GM18858 (cell line): Measurements from ENCODE around the gene SLIT2.
A peak's percentile ranks its signal among the peaks of the same experiment; 100 is the strongest.

Experiments used
- ATAC-seq: cut with Tn5 transposase; IDR thresholded peaks from one replicate; pipeline ENCODE4 v1.9.1; 2021; ENCODE audit not compliant: unreplicated experiment

Gene SLIT2

GRCh38 chr4:20251796-20252655 lies at the start of gene SLIT2:
TSS of gene SLIT2 (plus strand) at chr4:20251905. CDS start at chr4:20253816, 1,911 bp downstream.
- ATAC-seq, result peak; percentile 55

GRCh38 chr4:20203508-20203907 lies 48.2 kb upstream of the SLIT2 start:
- ATAC-seq, result no peak

GRCh38 chr4:20217521-20217920 lies 34.2 kb upstream of the SLIT2 start:
- ATAC-seq, result no peak

GRCh38 chr4:20217951-20218350 lies 33.8 kb upstream of the SLIT2 start:
- no peak for ATAC-seq

GRCh38 chr4:20219521-20219920 lies 32.2 kb upstream of the SLIT2 start:
- no peak for ATAC-seq

GRCh38 chr4:20237894-20238537 lies 13.7 kb upstream of the SLIT2 start:
- no peak for ATAC-seq

- ATAC-seq, result peak; percentile 58
These were observed 3.5 kb upstream of the SLIT2 start for GRCh38 chr4:20248155-20248558.

GRCh38 chr4:20249333-20249732 lies 2.4 kb upstream of the SLIT2 start:
- ATAC-seq, result no peak

- peak; percentile 3 for ATAC-seq
These were observed 492 bp upstream of the SLIT2 start for GRCh38 chr4:20251031-20251795.

GRCh38 chr4:20252656-20253282 lies 1.1 kb downstream of the SLIT2 start:
- no peak for ATAC-seq

GRCh38 chr4:20253283-20253734 lies 1.6 kb downstream of the SLIT2 start:
- no peak for ATAC-seq

- no peak for ATAC-seq
These were observed 2.2 kb downstream of the SLIT2 start for GRCh38 chr4:20253735-20254409.

GRCh38 chr4:20254511-20255250 lies 3.0 kb downstream of the SLIT2 start:
- ATAC-seq, result no peak

GRCh38 chr4:20255251-20255586 lies 3.5 kb downstream of the SLIT2 start:
- no peak for ATAC-seq

- no peak for ATAC-seq
These were observed 4.1 kb downstream of the SLIT2 start for GRCh38 chr4:20255823-20256222.

GRCh38 chr4:20256381-20256881 lies 4.7 kb downstream of the SLIT2 start:
- no peak for ATAC-seq

- no peak for ATAC-seq
These were observed 8.0 kb downstream of the SLIT2 start for GRCh38 chr4:20259707-20260106.

GRCh38 chr4:20260821-20261220 lies 9.1 kb downstream of the SLIT2 start:
- ATAC-seq, result no peak

GRCh38 chr4:20262221-20262620 lies 10.5 kb downstream of the SLIT2 start:
- ATAC-seq, result no peak

- no peak for ATAC-seq
These were observed 13.0 kb downstream of the SLIT2 start for GRCh38 chr4:20264688-20265087.
